H9 (cell line): ENCODE data around the gene KCNIP1. TPM values are rescaled to one million over a fixed set of nuclear protein-coding genes. Genes with fewer than 3 reads are reported as not detected.

Source experiments
- DNase-seq: peaks from one replicate; pipeline ENCODE4 v3.0.0-alpha.2; 2017
- H2AFZ ChIP-seq: one replicate; pipeline ENCODE4 v1.6.1; 2013; ENCODE audit warnings: mild to moderate bottlenecking, low read length, control low read depth, moderate library complexity
- H2AK5ac ChIP-seq: 2 replicates; pipeline ENCODE4 v1.6.1; 2013; ENCODE audit warnings: low read length, control low read depth, mixed read lengths; ENCODE audit not compliant: insufficient read length
- H2BK120ac ChIP-seq: one replicate; pipeline ENCODE4 v1.6.1; 2013; ENCODE audit warnings: low read depth, mild to moderate bottlenecking, low read length, control low read depth, inconsistent platforms; ENCODE audit not compliant: poor library complexity, severe bottlenecking
- H2BK12ac ChIP-seq: 2 replicates; pipeline ENCODE4 v1.6.1; 2013; ENCODE audit warnings: low read length, control low read depth, mixed read lengths, low read depth; ENCODE audit not compliant: insufficient read length
- H2BK15ac ChIP-seq: 2 replicates; pipeline ENCODE4 v1.6.1; 2013; ENCODE audit warnings: low read depth, low read length, control low read depth
- H2BK20ac ChIP-seq: one replicate; pipeline ENCODE4 v1.6.1; 2013; ENCODE audit warnings: low read depth, mild to moderate bottlenecking, low read length, control low read depth, inconsistent platforms; ENCODE audit not compliant: poor library complexity, severe bottlenecking
- H2BK5ac ChIP-seq: 2 replicates; pipeline ENCODE4 v1.6.1; 2013; ENCODE audit warnings: low read length, control low read depth, mixed read lengths; ENCODE audit not compliant: insufficient read length
- H3K14ac ChIP-seq: 2 replicates; pipeline ENCODE4 v1.6.1; 2013; ENCODE audit warnings: low read length, control low read depth; ENCODE audit not compliant: insufficient read depth
- H3K18ac ChIP-seq: 2 replicates; pipeline ENCODE4 v1.6.1; 2013; ENCODE audit warnings: low read depth, mild to moderate bottlenecking, mixed read lengths, low read length, control low read depth; ENCODE audit not compliant: insufficient read length
- H3K23ac ChIP-seq: 2 replicates; pipeline ENCODE4 v1.6.1; 2013; ENCODE audit warnings: low read length, control low read depth, mixed read lengths, low read depth; ENCODE audit not compliant: insufficient read length
- H3K23me2 ChIP-seq: 2 replicates; pipeline ENCODE4 v1.6.1; 2013; ENCODE audit warnings: low read depth, mild to moderate bottlenecking, mixed read lengths, low read length, control low read depth; ENCODE audit not compliant: insufficient read length, poor library complexity, severe bottlenecking
- H3K27ac ChIP-seq: 2 replicates; pipeline ENCODE4 v1.5.1; 2013; ENCODE audit warnings: low read length, control low read depth, mixed read lengths, low read depth; ENCODE audit not compliant: insufficient read length
- H3K27me3 ChIP-seq: 2 replicates; pipeline ENCODE4 v1.6.1; 2013; ENCODE audit warnings: low read length, control low read depth, inconsistent platforms; ENCODE audit not compliant: insufficient read depth
- H3K4ac ChIP-seq: 2 replicates; pipeline ENCODE4 v1.6.1; 2013; ENCODE audit warnings: low read depth, mild to moderate bottlenecking, control low read depth, inconsistent platforms, low read length, moderate library complexity
- H3K4me1 ChIP-seq: 2 replicates; pipeline ENCODE4 v1.6.1; 2013; ENCODE audit warnings: low read length, control low read depth, inconsistent platforms; ENCODE audit not compliant: insufficient read depth
- H3K4me2 ChIP-seq: 2 replicates; pipeline ENCODE4 v1.6.1; 2013; ENCODE audit warnings: low read length, control low read depth, mixed read lengths; ENCODE audit not compliant: insufficient read length, insufficient read depth
- H3K56ac ChIP-seq: 2 replicates; pipeline ENCODE4 v1.6.1; 2013; ENCODE audit warnings: low read depth, mild to moderate bottlenecking, mixed read lengths, low read length, control low read depth; ENCODE audit not compliant: insufficient read length
- H3K79me1 ChIP-seq: 2 replicates; pipeline ENCODE4 v1.6.1; 2013; ENCODE audit warnings: low read depth, mild to moderate bottlenecking, moderate library complexity, low read length, control low read depth, inconsistent platforms; ENCODE audit not compliant: insufficient read depth, poor library complexity, severe bottlenecking
- H3K79me2 ChIP-seq: 2 replicates; pipeline ENCODE4 v1.6.1; 2013; ENCODE audit warnings: low read length, control low read depth, inconsistent platforms; ENCODE audit not compliant: insufficient read depth
- H3K9ac ChIP-seq: 2 replicates; pipeline ENCODE4 v1.6.1; 2013; ENCODE audit warnings: low read length, control low read depth, mixed read lengths; ENCODE audit not compliant: insufficient read length; ENCODE audit errors: extremely low read depth
- H3K9me3 ChIP-seq: one replicate; pipeline ENCODE4 v1.6.1; 2013; ENCODE audit warnings: low read depth, low read length, inconsistent platforms; ENCODE audit not compliant: control insufficient read depth
- H3T11ph ChIP-seq: one replicate; pipeline ENCODE4 v1.6.1; 2013; ENCODE audit warnings: mild to moderate bottlenecking, low read length, control low read depth, inconsistent platforms
- H4K20me1 ChIP-seq: one replicate; pipeline ENCODE4 v1.6.1; 2013; ENCODE audit not compliant: control insufficient read depth, insufficient read length, insufficient read depth
- H4K5ac ChIP-seq: 2 replicates; pipeline ENCODE4 v1.6.1; 2013; ENCODE audit warnings: low read depth, mild to moderate bottlenecking, mixed read lengths, low read length, control low read depth; ENCODE audit not compliant: insufficient read length
- H4K8ac ChIP-seq: replicated peaks from 2 replicates; pipeline ENCODE4 v1.6.1; 2013; ENCODE audit warnings: low read length, control low read depth, mixed read lengths, low read depth; ENCODE audit not compliant: insufficient read length
- H4K91ac ChIP-seq: 2 replicates; pipeline ENCODE4 v1.6.1; 2013; ENCODE audit warnings: low read depth, mild to moderate bottlenecking, moderate library complexity, mixed read lengths, low read length, control low read depth; ENCODE audit not compliant: insufficient read length
- H3K27ac Mint-ChIP-seq, 3 experiments: 2 replicates in 2 of 3; 3 replicates in 1 of 3; pipeline ENCODE4 v1.8.0; 2020 to 2021; ENCODE audit warnings: mixed read lengths in 3 of 3, mild to moderate bottlenecking in 1 of 3, moderate library complexity in 1 of 3
- H3K27me3 Mint-ChIP-seq: 2 replicates; pipeline ENCODE4 v1.8.0; 2021; ENCODE audit warnings: low read depth, mild to moderate bottlenecking, moderate library complexity, mixed read lengths
- H3K36me3 Mint-ChIP-seq, 3 experiments: 2 replicates in 2 of 3; 3 replicates in 1 of 3; pipeline ENCODE4 v1.8.0; 2020 to 2021; ENCODE audit warnings: low read depth in 3 of 3, mixed read lengths in 3 of 3; ENCODE audit not compliant: insufficient read depth in 1 of 3
- H3K4me1 Mint-ChIP-seq, 2 experiments: 2 replicates each; pipeline ENCODE4 v1.8.0; 2020; ENCODE audit warnings: mixed read lengths in 2 of 2
- H3K4me3 Mint-ChIP-seq, 2 experiments: 2 replicates in 1 of 2; 3 replicates in 1 of 2; pipeline ENCODE4 v1.8.0; 2020 to 2021; ENCODE audit warnings: mild to moderate bottlenecking in 2 of 2, mixed read lengths in 2 of 2, moderate library complexity in 1 of 2
- H3K9me3 Mint-ChIP-seq, 2 experiments: 2 replicates in 1 of 2; 3 replicates in 1 of 2; pipeline ENCODE4 v1.8.0; 2020; ENCODE audit warnings: mild to moderate bottlenecking in 2 of 2, mixed read lengths in 2 of 2, moderate library complexity in 1 of 2
- CTCF ChIP-seq: fragments of 200-600 bp; sonication (generic); conservative IDR thresholded peaks from 3 replicates; pipeline ENCODE4 v1.8.0; 2021; ENCODE audit warnings: antibody characterized with exemption, mild to moderate bottlenecking
- WGBS: extraction: QIAGEN DNeasy Blood & Tissue Kit; methylation state at CpG from one replicate; pipeline ENCODE4 v1.1.7; 2013; ENCODE audit warnings: missing lambda C conversion rate, low lambda C conversion rate, mixed read lengths; ENCODE audit not compliant: insufficient read length; ENCODE audit errors: extremely low coverage; 5-methylcytosine and 5-hydroxymethylcytosine counted together
- total RNA-seq: library from RNA; stranded (reverse); gene quantifications from 2 replicates; pipeline ENCODE4 v1.2.1, GENCODE V29; 2021

KCNIP1 gene
- total RNA-seq, 1 experiment from 2014 or later, result 0.63 TPM

- Histone ChIP-seq H4K91ac (no peak overlapping the region), H4K20me1 (no peaks in the 10 kb centered on the region), H3T11ph (no peak overlapping the region), H3K4me2 (no peak overlapping the region), H2AK5ac (no peak overlapping the region), H3K56ac (no peak overlapping the region), H2BK15ac (no peak overlapping the region), H3K4me1 (peaks cover 11% of the 10 kb centered on the region; the same call in 1 of the 2 replicates), H2BK12ac (no peak overlapping the region), H3K79me2 (no peaks in the 10 kb centered on the region), H2BK20ac (no peak overlapping the region), H2BK120ac (no peak overlapping the region), H3K14ac (no peak overlapping the region; the same call in 1 of the 2 replicates), H3K79me1 (no peaks in the 10 kb centered on the region), H4K8ac (no peak overlapping the region), H2AFZ (no peak overlapping the region), H4K5ac (no peak overlapping the region), H3K9ac (no peak overlapping the region), H3K23ac (no peak overlapping the region), H3K9me3 (no peaks in the 10 kb centered on the region), H3K27ac (no peak overlapping the region), H3K27me3 (no peaks in the 10 kb centered on the region), H3K4ac (no peak overlapping the region), H3K18ac (no peak overlapping the region), H2BK5ac (no peak overlapping the region), H3K23me2 (no peaks in the 10 kb centered on the region)
- Mint-ChIP-seq H3K4me3 (no peak overlapping the region), H3K36me3 (no peaks in the 10 kb centered on the region; a peak in 1 of 7 replicates), H3K4me1 (peaks cover 16 to 22% of the 10 kb centered on the region in 2 experiments), H3K27ac (no peak overlapping the region), H3K27me3 (peaks cover 36% of the 10 kb centered on the region), H3K9me3 (no peaks in the 10 kb centered on the region)
- TF ChIP-seq CTCF, result no peak
- DNase-seq, result no peak
- no CpG with 5 or more reads among the region's 9 CpGs for WGBS
These were observed 103.1 kb downstream of the KCNIP1 start for GRCh38 chr5:170606941-170607340.
